ENCODE data around the gene DYNC2LI1.

The DYNC2LI1 gene

GRCh38 chr2:43806719-43807031 is 32.8 kb downstream of the DYNC2LI1 start:
- in situ Hi-C loops (cut with MboI; ENCODE audit: low pct_unique_long_range_greater_than_20kb, low sequenced_read_pairs), result no loop called here

GRCh38 chr2:43810452-43810851 is 36.6 kb downstream of the DYNC2LI1 start:
- in situ Hi-C loops (cut with MboI; ENCODE audit: low pct_unique_long_range_greater_than_20kb, low sequenced_read_pairs), result no loop called here
- no peak for DNase-seq

More at GRCh38 chr2:43806719-43807031, 32.8 kb downstream of the DYNC2LI1 start:
- DNase-seq, result no peak

- in situ Hi-C loops (cut with MboI; ENCODE audit: low pct_unique_long_range_greater_than_20kb, low sequenced_read_pairs), result no loop called here
Observed at GRCh38 chr2:43810888-43811287, 37.0 kb downstream of the DYNC2LI1 start.

GRCh38 chr2:43812006-43812405 is 38.2 kb downstream of the DYNC2LI1 start:
- no peak for DNase-seq
- in situ Hi-C loops (cut with MboI; ENCODE audit: low pct_unique_long_range_greater_than_20kb, low sequenced_read_pairs), result no loop called here

More at GRCh38 chr2:43810888-43811287, 37.0 kb downstream of the DYNC2LI1 start:
- DNase-seq, result no peak

GRCh38 chr2:43812947-43813346 is 39.1 kb downstream of the DYNC2LI1 start:
- DNase-seq, result no peak
- in situ Hi-C loops (cut with MboI; ENCODE audit: low pct_unique_long_range_greater_than_20kb, low sequenced_read_pairs), result no loop called here

- no peak for DNase-seq
- in situ Hi-C loops (cut with MboI; ENCODE audit: low pct_unique_long_range_greater_than_20kb, low sequenced_read_pairs), result no loop called here
Observed at GRCh38 chr2:43814711-43815110, 40.9 kb downstream of the DYNC2LI1 start.

- in situ Hi-C loops (cut with MboI; ENCODE audit: low pct_unique_long_range_greater_than_20kb, low sequenced_read_pairs), result no loop called here
- peak; percentile 55 for DNase-seq
Observed at GRCh38 chr2:43818761-43819160, 44.9 kb downstream of the DYNC2LI1 start.

- no peak for DNase-seq
- in situ Hi-C loops (cut with MboI; ENCODE audit: low pct_unique_long_range_greater_than_20kb, low sequenced_read_pairs), result no loop called here
Observed at GRCh38 chr2:43819491-43820163, 45.8 kb downstream of the DYNC2LI1 start.

GRCh38 chr2:43822839-43823238 is 49.0 kb downstream of the DYNC2LI1 start:
- in situ Hi-C loops (cut with MboI; ENCODE audit: low pct_unique_long_range_greater_than_20kb, low sequenced_read_pairs), result no loop called here
- DNase-seq, result no peak

- no peak for DNase-seq
- in situ Hi-C loops (cut with MboI; ENCODE audit: low pct_unique_long_range_greater_than_20kb, low sequenced_read_pairs), result no loop called here
Observed at GRCh38 chr2:43823751-43824150, 49.9 kb downstream of the DYNC2LI1 start.

- no peak for DNase-seq
- in situ Hi-C loops (cut with MboI; ENCODE audit: low pct_unique_long_range_greater_than_20kb, low sequenced_read_pairs), result no loop called here
Observed at GRCh38 chr2:43824512-43824911, 50.7 kb downstream of the DYNC2LI1 start.

GRCh38 chr2:43824951-43825493 is 51.2 kb downstream of the DYNC2LI1 start:
- in situ Hi-C loops (cut with MboI; ENCODE audit: low pct_unique_long_range_greater_than_20kb, low sequenced_read_pairs), result no loop called here
- DNase-seq, result no peak

GRCh38 chr2:43825841-43826240 is 52.0 kb downstream of the DYNC2LI1 start:
- DNase-seq, result no peak
- in situ Hi-C loops (cut with MboI; ENCODE audit: low pct_unique_long_range_greater_than_20kb, low sequenced_read_pairs), result no loop called here

- in situ Hi-C loops (cut with MboI; ENCODE audit: low pct_unique_long_range_greater_than_20kb, low sequenced_read_pairs), result no loop called here
Observed at GRCh38 chr2:43826305-43827250, 52.7 kb downstream of the DYNC2LI1 start.

GRCh38 chr2:43831543-43832294 is 57.9 kb downstream of the DYNC2LI1 start:
- DNase-seq, result no peak
- in situ Hi-C loops (cut with MboI; ENCODE audit: low pct_unique_long_range_greater_than_20kb, low sequenced_read_pairs), result no loop called here

More at GRCh38 chr2:43826305-43827250, 52.7 kb downstream of the DYNC2LI1 start:
- DNase-seq, result no peak

- no peak for DNase-seq
- in situ Hi-C loops (cut with MboI; ENCODE audit: low pct_unique_long_range_greater_than_20kb, low sequenced_read_pairs), result no loop called here
Observed at GRCh38 chr2:43832457-43832856, 58.6 kb downstream of the DYNC2LI1 start.

- DNase-seq, result no peak
- in situ Hi-C loops (cut with MboI; ENCODE audit: low pct_unique_long_range_greater_than_20kb, low sequenced_read_pairs), result no loop called here
Observed at GRCh38 chr2:43837033-43837432, 63.2 kb downstream of the DYNC2LI1 start.

GRCh38 chr2:43837831-43838559 is 64.2 kb downstream of the DYNC2LI1 start:
- in situ Hi-C loops (cut with MboI; ENCODE audit: low pct_unique_long_range_greater_than_20kb, low sequenced_read_pairs), result no loop called here

More at GRCh38 chr2:43837831-43838559, 64.2 kb downstream of the DYNC2LI1 start:
- DNase-seq, result no peak

All from KBM-7 (cell line).